ENCODE results near the gene ITGA8.

GRCh38 chr10:15725603-15726002 is 5.9 kb upstream of the ITGA8 start:
- TF ChIP-seq EZH2 (conservative IDR thresholded peaks at IDR 0.05; ENCODE audit: low read depth, low read length) (no peak), CTCF (CRISPR knock-in tag; IDR thresholded peaks at IDR 0.05) (peak; percentile 63), ZNF335 (CRISPR knock-in tag; IDR thresholded peaks at IDR 0.05) (no peak), ZFX (CRISPR knock-in tag; IDR thresholded peaks at IDR 0.05; ENCODE audit: low read depth) (no peak), JUND (CRISPR knock-in tag; IDR thresholded peaks at IDR 0.05) (no peak)

Data from HepG2 (cell line).